ENCODE data around the gene PVALEF. TPM values are rescaled to one million over a fixed set of nuclear protein-coding genes. Genes with fewer than 3 reads are reported as not detected.

Gene PVALEF
- total and polyA plus RNA-seq, 2 donors (not counting 1 experiment from before 2014, with no cell fraction given) = not detected

DNA sequence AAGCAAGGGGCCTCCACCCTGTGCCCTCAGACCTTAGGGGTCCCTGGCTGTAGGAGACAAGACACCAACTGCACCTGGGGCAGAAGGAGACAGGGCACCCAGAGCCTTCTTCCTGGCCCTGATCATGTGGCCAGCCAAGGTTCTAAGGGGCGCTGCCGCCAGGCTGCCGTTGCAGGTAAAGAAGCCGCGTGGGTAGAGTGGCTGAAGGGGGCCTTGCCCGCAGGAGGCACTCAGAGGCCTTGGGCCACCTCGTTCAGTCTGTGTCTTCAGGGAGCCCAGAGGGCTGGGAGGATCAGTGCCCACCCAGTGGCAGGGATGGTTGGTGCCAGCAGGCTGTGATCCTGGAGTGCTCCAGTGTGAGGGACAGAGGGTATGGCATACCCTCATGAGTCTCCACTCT, 2.3 kb downstream of the PVALEF start:
- no peak for DNase-seq (ENCODE audit: low read depth in 2 of 2)
- peaks cover 16% of the 10 kb centered on the region for H3K27me3 ChIP-seq (ENCODE audit: control insufficient read depth, insufficient read depth, low read length)
- no peak overlapping the region for H3K27ac ChIP-seq (ENCODE audit: insufficient read depth, low read length)
- H2AFZ ChIP-seq (ENCODE audit: low read length) = no peak overlapping the region
- no peaks in the 10 kb centered on the region for H3K36me3 ChIP-seq (ENCODE audit: control insufficient read depth, insufficient read depth, low read length)
- H3K4me2 ChIP-seq (ENCODE audit: extremely low read depth, insufficient read depth, low read length) = no peak overlapping the region
- no peaks in the 10 kb centered on the region for H3K9me3 ChIP-seq (ENCODE audit: control insufficient read depth, insufficient read depth, low read depth, low read length)
- no peaks in the 10 kb centered on the region for H3K79me2 ChIP-seq (ENCODE audit: control insufficient read depth, insufficient read depth, low read length)
- TF ChIP-seq, protein P1, sequence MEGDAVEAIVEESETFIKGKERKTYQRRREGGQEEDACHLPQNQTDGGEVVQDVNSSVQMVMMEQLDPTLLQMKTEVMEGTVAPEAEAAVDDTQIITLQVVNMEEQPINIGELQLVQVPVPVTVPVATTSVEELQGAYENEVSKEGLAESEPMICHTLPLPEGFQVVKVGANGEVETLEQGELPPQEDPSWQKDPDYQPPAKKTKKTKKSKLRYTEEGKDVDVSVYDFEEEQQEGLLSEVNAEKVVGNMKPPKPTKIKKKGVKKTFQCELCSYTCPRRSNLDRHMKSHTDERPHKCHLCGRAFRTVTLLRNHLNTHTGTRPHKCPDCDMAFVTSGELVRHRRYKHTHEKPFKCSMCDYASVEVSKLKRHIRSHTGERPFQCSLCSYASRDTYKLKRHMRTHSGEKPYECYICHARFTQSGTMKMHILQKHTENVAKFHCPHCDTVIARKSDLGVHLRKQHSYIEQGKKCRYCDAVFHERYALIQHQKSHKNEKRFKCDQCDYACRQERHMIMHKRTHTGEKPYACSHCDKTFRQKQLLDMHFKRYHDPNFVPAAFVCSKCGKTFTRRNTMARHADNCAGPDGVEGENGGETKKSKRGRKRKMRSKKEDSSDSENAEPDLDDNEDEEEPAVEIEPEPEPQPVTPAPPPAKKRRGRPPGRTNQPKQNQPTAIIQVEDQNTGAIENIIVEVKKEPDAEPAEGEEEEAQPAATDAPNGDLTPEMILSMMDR (conservative IDR thresholded peaks at IDR 0.05 in 1 of 2, IDR thresholded peaks at IDR 0.05 in 1 of 2; ENCODE audit: low read depth in 1 of 2, low read length in 2 of 2) = no peak
- no peak overlapping the region for H3K9ac ChIP-seq (ENCODE audit: insufficient read depth, low read length)
- H3K4me1 ChIP-seq (ENCODE audit: control insufficient read depth, extremely low read depth, insufficient read depth, low read length) = no peaks in the 10 kb centered on the region
- H4K20me1 ChIP-seq (ENCODE audit: control insufficient read depth, extremely low read depth, insufficient read depth, low read length) = no peaks in the 10 kb centered on the region
- no peak overlapping the region for H3K4me3 ChIP-seq (replicated peaks in 1 of 4; ENCODE audit: control extremely low read depth in 1 of 4, insufficient read depth in 1 of 4, low read depth in 3 of 4, low read length in 4 of 4)

DNA sequence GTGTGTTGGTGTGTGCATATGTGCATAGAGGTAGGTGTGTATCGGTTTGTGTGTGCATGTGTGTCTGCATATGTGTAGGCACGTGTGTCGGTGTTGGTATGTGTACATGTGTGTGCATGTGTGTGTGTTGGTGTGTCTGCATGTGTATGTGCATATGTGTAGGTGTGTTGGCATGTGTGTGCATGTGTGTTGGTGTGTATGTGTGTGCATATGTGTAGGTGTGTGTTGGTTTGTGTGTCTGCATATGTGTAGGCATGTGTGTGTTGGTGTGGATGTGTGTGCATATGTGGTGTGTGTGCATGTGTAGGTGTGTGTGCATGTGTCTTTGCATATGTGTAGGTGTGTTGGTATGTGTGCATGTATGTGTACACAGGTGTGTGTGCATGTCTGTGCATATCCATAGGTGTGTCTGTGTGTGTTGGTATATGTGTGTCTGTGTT, 4.6 kb downstream of the PVALEF start:
- DNase-seq (ENCODE audit: low read depth in 2 of 2) = no peak
- TF ChIP-seq, protein P1 (conservative IDR thresholded peaks at IDR 0.05 in 1 of 2, IDR thresholded peaks at IDR 0.05 in 1 of 2; ENCODE audit: low read depth in 1 of 2, low read length in 2 of 2) = no peak
- TF ChIP-seq EZH2 (IDR thresholded peaks at IDR 0.05; ENCODE audit: low read length, missing control alignments) = no peak
- H4K20me1 ChIP-seq (ENCODE audit: control insufficient read depth, extremely low read depth, insufficient read depth, low read length) = no peaks in the 10 kb centered on the region
- H3K4me2 ChIP-seq (ENCODE audit: extremely low read depth, insufficient read depth, low read length) = no peak overlapping the region
- H3K27me3 ChIP-seq (ENCODE audit: control insufficient read depth, insufficient read depth, low read length) = peaks cover 14% of the 10 kb centered on the region
- no peaks in the 10 kb centered on the region for H3K36me3 ChIP-seq (ENCODE audit: control insufficient read depth, insufficient read depth, low read length)
- H3K4me3 ChIP-seq (replicated peaks in 1 of 4; ENCODE audit: control extremely low read depth in 1 of 4, insufficient read depth in 1 of 4, low read depth in 3 of 4, low read length in 4 of 4) = no peak overlapping the region
- no peaks in the 10 kb centered on the region for H3K79me2 ChIP-seq (ENCODE audit: control insufficient read depth, insufficient read depth, low read length)
- no peak overlapping the region for H3K27ac ChIP-seq (ENCODE audit: insufficient read depth, low read length)
- no peaks in the 10 kb centered on the region for H3K4me1 ChIP-seq (ENCODE audit: control insufficient read depth, extremely low read depth, insufficient read depth, low read length)
- no peak overlapping the region for H3K9ac ChIP-seq (ENCODE audit: insufficient read depth, low read length)
- H2AFZ ChIP-seq (ENCODE audit: low read length) = no peak overlapping the region
- no peaks in the 10 kb centered on the region for H3K9me3 ChIP-seq (ENCODE audit: control insufficient read depth, insufficient read depth, low read depth, low read length)

DNA sequence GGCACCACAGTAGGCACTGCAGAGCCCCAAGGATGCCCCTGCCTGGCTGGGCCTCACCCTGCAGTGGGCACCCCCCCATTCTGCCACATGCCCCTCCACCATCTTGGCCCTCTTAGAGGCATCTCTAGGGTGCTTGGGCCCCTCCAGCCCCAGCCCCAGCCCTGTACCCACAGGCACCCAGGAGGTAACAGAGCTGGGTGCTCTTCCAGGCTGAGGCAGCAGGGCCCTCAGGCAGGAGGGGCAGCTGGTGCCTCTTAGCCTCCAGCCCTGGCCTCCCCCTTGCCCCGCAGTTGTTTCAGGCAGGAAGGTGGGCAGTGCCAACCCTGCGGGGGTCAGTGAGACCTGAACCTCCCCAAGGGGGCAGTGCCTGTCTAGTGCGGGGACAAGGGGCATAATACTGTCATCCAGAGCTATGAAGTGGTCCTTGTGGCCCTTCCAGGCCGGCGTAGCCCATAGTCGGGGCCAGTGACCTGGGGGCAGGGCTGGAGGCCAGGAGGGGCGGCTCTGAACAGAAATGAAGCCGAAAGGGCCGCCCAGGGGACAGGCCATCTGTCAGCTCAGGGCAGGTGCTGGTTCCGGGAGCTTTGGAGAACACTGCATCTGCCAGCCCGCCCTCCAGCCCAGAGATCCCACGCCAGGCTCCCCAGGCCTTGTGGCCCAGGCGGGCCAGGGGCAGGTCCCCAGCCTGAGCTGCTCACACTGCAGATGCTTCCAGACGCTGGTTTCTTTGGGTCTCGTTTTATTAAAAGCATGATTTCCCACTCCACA, 5.6 kb downstream of the PVALEF start:
- TF ChIP-seq EZH2 (IDR thresholded peaks at IDR 0.05; ENCODE audit: low read length, missing control alignments) = no peak
- TF ChIP-seq, protein P1 (conservative IDR thresholded peaks at IDR 0.05 in 1 of 2, IDR thresholded peaks at IDR 0.05 in 1 of 2; ENCODE audit: low read depth in 1 of 2, low read length in 2 of 2) = no peak
- no peak for DNase-seq (ENCODE audit: low read depth in 2 of 2)
- H2AFZ ChIP-seq (ENCODE audit: low read length) = no peak overlapping the region

More for the DNA sequence above, 5.6 kb downstream of the PVALEF start:
- Histone ChIP-seq H3K9me3 (ENCODE audit: control insufficient read depth, insufficient read depth, low read depth, low read length) (no peaks in the 10 kb centered on the region), H3K4me2 (ENCODE audit: extremely low read depth, insufficient read depth, low read length) (no peak overlapping the region), H3K4me3 (replicated peaks in 1 of 4; ENCODE audit: control extremely low read depth in 1 of 4, insufficient read depth in 1 of 4, low read depth in 3 of 4, low read length in 4 of 4) (no peak overlapping the region), H4K20me1 (ENCODE audit: control insufficient read depth, extremely low read depth, insufficient read depth, low read length) (no peaks in the 10 kb centered on the region), H3K27me3 (ENCODE audit: control insufficient read depth, insufficient read depth, low read length) (peaks cover 5% of the 10 kb centered on the region), H3K9ac (ENCODE audit: insufficient read depth, low read length) (no peak overlapping the region), H3K36me3 (ENCODE audit: control insufficient read depth, insufficient read depth, low read length) (no peaks in the 10 kb centered on the region), H3K27ac (ENCODE audit: insufficient read depth, low read length) (no peak overlapping the region), H3K4me1 (ENCODE audit: control insufficient read depth, extremely low read depth, insufficient read depth, low read length) (no peaks in the 10 kb centered on the region), H3K79me2 (ENCODE audit: control insufficient read depth, insufficient read depth, low read length) (no peaks in the 10 kb centered on the region)
